ENCODE data around the gene GJB6. TPM values are rescaled to one million over a fixed set of nuclear protein-coding genes. Genes with fewer than 3 reads are reported as not detected.
"Not testable (repeated sequence)": the region's sequence is repeated elsewhere in the genome, so short reads cannot be mapped to it uniquely, and the experiment has no call there.

GJB6 gene
- total RNA-seq (24.1 TPM), polyA plus RNA-seq (22.9 TPM)
- long read RNA-seq, donor 1, partial matches to known transcripts = 0 of 1 reads
- long read RNA-seq, donor 1, other reads (novel, unspliced or antisense) = 0 of 1 reads
- long read RNA-seq, donor 2 = 0 reads
- long read RNA-seq, donor 3, transcript GJB6-210 (4 exons, 1,991 nt) = major isoform, 6 of 11 reads
- long read RNA-seq, donor 3, partial matches to known transcripts = 0 of 11 reads
- long read RNA-seq, donor 3, other reads (novel, unspliced or antisense) = 0 of 11 reads
- long read RNA-seq, donor 4, partial matches to known transcripts = 0 of 5 reads
- long read RNA-seq, donor 4, other reads (novel, unspliced or antisense) = 0 of 5 reads
- long read RNA-seq, donor 5, transcript GJB6-210 (4 exons, 1,991 nt) = major isoform, 9 of 24 reads
- long read RNA-seq, donor 5, transcript GJB6-212 (2 exons, 532 nt) = minor isoform, 7 of 24 reads
- long read RNA-seq, donor 5, partial matches to known transcripts = 0 of 24 reads
- long read RNA-seq, donor 5, other reads (novel, unspliced or antisense) = 0 of 24 reads
- long read RNA-seq, donor 6, partial matches to known transcripts = 0 of 6 reads
- long read RNA-seq, donor 6, other reads (novel, unspliced or antisense) = 0 of 6 reads
- long read RNA-seq, donor 7, partial matches to known transcripts = 0 of 6 reads
- long read RNA-seq, donor 7, other reads (novel, unspliced or antisense) = 0 of 6 reads
- long read RNA-seq, donor 8, partial matches to known transcripts = 0 of 3 reads
- long read RNA-seq, donor 8, other reads (novel, unspliced or antisense) = 0 of 3 reads
- long read RNA-seq, donor 9, partial matches to known transcripts = 0 of 3 reads
- long read RNA-seq, donor 9, other reads (novel, unspliced or antisense) = 0 of 3 reads
- long read RNA-seq, donor 10, partial matches to known transcripts = 0 of 6 reads
- long read RNA-seq, donor 10, other reads (novel, unspliced or antisense) = 0 of 6 reads

- H3K27me3 ChIP-seq (ENCODE audit: control insufficient read depth in 2 of 2, insufficient read depth in 1 of 2, low read length in 1 of 2) = peaks cover 19 to 70% of the 10 kb centered on the region in 2 donors
- peak in 2 of 9 donors; percentile 21 to 51 for DNase-seq (ENCODE audit: low read depth in 6 of 9, low spot score in 9 of 9)
- H3K36me3 ChIP-seq (ENCODE audit: control insufficient read depth in 2 of 2, insufficient read depth in 2 of 2, low read length in 1 of 2) = no peaks in the 10 kb centered on the region
- WGBS = 1% methylated on average over 85 of the region's 85 CpGs
- H3K27ac ChIP-seq (ENCODE audit: low read depth in 1 of 2, low read length in 1 of 2) = peak within 1 kb of the TSS in 1 of 2 donors; percentile 47
- peak within 1 kb of the TSS; percentile 57 to 59 for H3K4me3 ChIP-seq (ENCODE audit: low read length in 2 of 2)
- H3K9me3 ChIP-seq (ENCODE audit: control insufficient read depth in 2 of 2, insufficient read depth in 1 of 2, low read length in 1 of 2) = no peaks in the 10 kb centered on the region
- H3K4me1 ChIP-seq (ENCODE audit: control insufficient read depth in 2 of 2, insufficient read depth in 2 of 2, low read length in 2 of 2) = peaks cover 14 to 15% of the 10 kb centered on the region in 2 donors
Observed at GRCh38 chr13:20231839-20232555, at the start of gene GJB6. Gene GJB6 (minus strand): TSS chr13:20232319. CDS start chr13:20223480, 8,839 bp downstream.

GRCh38 chr13:20276901-20277300, 44.8 kb upstream of the GJB6 start:
- H3K27ac ChIP-seq (ENCODE audit: low read depth in 1 of 2, low read length in 1 of 2); H3K9me3 ChIP-seq (ENCODE audit: control insufficient read depth in 2 of 2, insufficient read depth in 1 of 2, low read length in 1 of 2): not testable (repeated sequence)
- WGBS = 95% methylated on average over 5 of the region's 5 CpGs

GRCh38 chr13:20274466-20274865, 42.3 kb upstream of the GJB6 start:
- no peak overlapping the region for H3K4me3 ChIP-seq (ENCODE audit: low read length in 2 of 2)
- WGBS = 95% methylated on average over 4 of the region's 4 CpGs
- no peaks in the 10 kb centered on the region for H3K9me3 ChIP-seq (ENCODE audit: control insufficient read depth in 2 of 2, insufficient read depth in 1 of 2, low read length in 1 of 2)
- H3K4me1 ChIP-seq (ENCODE audit: control insufficient read depth in 2 of 2, insufficient read depth in 2 of 2, low read length in 2 of 2) = no peaks in the 10 kb centered on the region
- H3K36me3 ChIP-seq (ENCODE audit: control insufficient read depth in 2 of 2, insufficient read depth in 2 of 2, low read length in 1 of 2) = no peaks in the 10 kb centered on the region
- DNase-seq (ENCODE audit: low read depth in 6 of 9, low spot score in 9 of 9) = no peak
- H3K27ac ChIP-seq (ENCODE audit: low read depth in 1 of 2, low read length in 1 of 2) = no peak overlapping the region
- H3K27me3 ChIP-seq (ENCODE audit: control insufficient read depth in 2 of 2, insufficient read depth in 1 of 2, low read length in 1 of 2) = peaks cover 0 to 10% of the 10 kb centered on the region in 2 donors

More at GRCh38 chr13:20276901-20277300, 44.8 kb upstream of the GJB6 start:
- not testable (repeated sequence) for H3K4me1 ChIP-seq (ENCODE audit: control insufficient read depth in 2 of 2, insufficient read depth in 2 of 2, low read length in 2 of 2); H3K36me3 ChIP-seq (ENCODE audit: control insufficient read depth in 2 of 2, insufficient read depth in 2 of 2, low read length in 1 of 2); H3K27me3 ChIP-seq (ENCODE audit: control insufficient read depth in 2 of 2, insufficient read depth in 1 of 2, low read length in 1 of 2); DNase-seq (ENCODE audit: low read depth in 6 of 9, low spot score in 9 of 9); H3K4me3 ChIP-seq (ENCODE audit: low read length in 2 of 2)

GRCh38 chr13:20272588-20273171, 40.6 kb upstream of the GJB6 start:
- WGBS = 84% methylated on average over 17 of the region's 17 CpGs
- Histone ChIP-seq H3K36me3 (ENCODE audit: control insufficient read depth in 2 of 2, insufficient read depth in 2 of 2, low read length in 1 of 2) (no peaks in the 10 kb centered on the region), H3K9me3 (ENCODE audit: control insufficient read depth in 2 of 2, insufficient read depth in 1 of 2, low read length in 1 of 2) (no peaks in the 10 kb centered on the region), H3K4me1 (ENCODE audit: control insufficient read depth in 2 of 2, insufficient read depth in 2 of 2, low read length in 2 of 2) (no peaks in the 10 kb centered on the region), H3K27me3 (ENCODE audit: control insufficient read depth in 2 of 2, insufficient read depth in 1 of 2, low read length in 1 of 2) (peaks cover 0 to 10% of the 10 kb centered on the region in 2 donors), H3K4me3 (ENCODE audit: low read length in 2 of 2) (no peak overlapping the region), H3K27ac (ENCODE audit: low read depth in 1 of 2, low read length in 1 of 2) (no peak overlapping the region)
- no peak for DNase-seq (ENCODE audit: low read depth in 6 of 9, low spot score in 9 of 9)

GRCh38 chr13:20272104-20272503, 40.0 kb upstream of the GJB6 start:
- no peaks in the 10 kb centered on the region for H3K36me3 ChIP-seq (ENCODE audit: control insufficient read depth in 2 of 2, insufficient read depth in 2 of 2, low read length in 1 of 2)
- H3K9me3 ChIP-seq (ENCODE audit: control insufficient read depth in 2 of 2, insufficient read depth in 1 of 2, low read length in 1 of 2) = no peaks in the 10 kb centered on the region
- no peak overlapping the region for H3K4me3 ChIP-seq (ENCODE audit: low read length in 2 of 2)
- peaks cover 0 to 10% of the 10 kb centered on the region in 2 donors for H3K27me3 ChIP-seq (ENCODE audit: control insufficient read depth in 2 of 2, insufficient read depth in 1 of 2, low read length in 1 of 2)
- 89% methylated on average over 2 of the region's 2 CpGs for WGBS
- DNase-seq (ENCODE audit: low read depth in 6 of 9, low spot score in 9 of 9) = no peak
- H3K27ac ChIP-seq (ENCODE audit: low read depth in 1 of 2, low read length in 1 of 2) = no peak overlapping the region
- H3K4me1 ChIP-seq (ENCODE audit: control insufficient read depth in 2 of 2, insufficient read depth in 2 of 2, low read length in 2 of 2) = no peaks in the 10 kb centered on the region

- H3K9me3 ChIP-seq (ENCODE audit: control insufficient read depth in 2 of 2, insufficient read depth in 1 of 2, low read length in 1 of 2) = no peaks in the 10 kb centered on the region
- no peaks in the 10 kb centered on the region for H3K4me1 ChIP-seq (ENCODE audit: control insufficient read depth in 2 of 2, insufficient read depth in 2 of 2, low read length in 2 of 2)
- peaks cover 0 to 10% of the 10 kb centered on the region in 2 donors for H3K27me3 ChIP-seq (ENCODE audit: control insufficient read depth in 2 of 2, insufficient read depth in 1 of 2, low read length in 1 of 2)
- no peak overlapping the region for H3K27ac ChIP-seq (ENCODE audit: low read depth in 1 of 2, low read length in 1 of 2)
- no peak for DNase-seq (ENCODE audit: low read depth in 6 of 9, low spot score in 9 of 9)
- H3K4me3 ChIP-seq (ENCODE audit: low read length in 2 of 2) = no peak overlapping the region
- WGBS = 81% methylated on average over 4 of the region's 4 CpGs
- H3K36me3 ChIP-seq (ENCODE audit: control insufficient read depth in 2 of 2, insufficient read depth in 2 of 2, low read length in 1 of 2) = no peaks in the 10 kb centered on the region
Observed at GRCh38 chr13:20271441-20271840, 39.3 kb upstream of the GJB6 start.

GRCh38 chr13:20270163-20270865, 38.2 kb upstream of the GJB6 start:
- H3K4me1 ChIP-seq (ENCODE audit: control insufficient read depth in 2 of 2, insufficient read depth in 2 of 2, low read length in 2 of 2) = no peaks in the 10 kb centered on the region
- no peak overlapping the region for H3K27ac ChIP-seq (ENCODE audit: low read depth in 1 of 2, low read length in 1 of 2)
- DNase-seq (ENCODE audit: low read depth in 6 of 9, low spot score in 9 of 9) = no peak
- no peaks in the 10 kb centered on the region for H3K36me3 ChIP-seq (ENCODE audit: control insufficient read depth in 2 of 2, insufficient read depth in 2 of 2, low read length in 1 of 2)
- peaks cover 0 to 10% of the 10 kb centered on the region in 2 donors for H3K27me3 ChIP-seq (ENCODE audit: control insufficient read depth in 2 of 2, insufficient read depth in 1 of 2, low read length in 1 of 2)
- H3K9me3 ChIP-seq (ENCODE audit: control insufficient read depth in 2 of 2, insufficient read depth in 1 of 2, low read length in 1 of 2) = no peaks in the 10 kb centered on the region
- no peak overlapping the region for H3K4me3 ChIP-seq (ENCODE audit: low read length in 2 of 2)
- 82% methylated on average over 9 of the region's 9 CpGs for WGBS
